HepG2 (cell line): ENCODE measurements around the gene TJP2. TPM values are rescaled to one million over a fixed set of nuclear protein-coding genes. Genes with fewer than 3 reads are reported as not detected.

Experiments used
- ATAC-seq: fragments of 200-7000 bp; cut with Tn5 transposase; 3 replicates; pipeline ENCODE4 v1.9.1; 2020; ENCODE audit warnings: mild to moderate bottlenecking, moderate library complexity
- BruUV-seq: library from RNA; stranded (reverse); fragments of 400-500 nt; replicated peaks from 2 replicates; lab custom pipeline; 2021; lab: Mats Ljungman, UMichigan
- CTCF ChIA-PET: fragments of 300-600 bp; formaldehyde crosslinking; extraction: SDS; loops from one replicate; lab custom pipeline; 2021; ENCODE audit warnings: low total read pairs, inconsistent platforms, low intra/inter-chr PET ratio; lab: Yijun Ruan, JAX
- POLR2A ChIA-PET: fragments of 350-600 bp; sonication (Branson Sonifier 250); formaldehyde crosslinking; loops from one replicate; lab custom pipeline; 2020; ENCODE audit warnings: antibody characterized with exemption, inconsistent platforms; lab: Yijun Ruan, JAX
- DNase-seq: peaks from one replicate; pipeline ENCODE4 v3.0.0-alpha.2; 2015; ENCODE audit warnings: low spot score
- FAIRE-seq: peaks from 3 replicates; lab custom pipeline; 2011; peaks lifted over from hg19 to GRCh38; lab: Jason Lieb, UNC
- H2AFZ ChIP-seq: one replicate; pipeline ENCODE4 v1.6.1; 2011; ENCODE audit warnings: low read length, inconsistent platforms
- H3K27ac ChIP-seq: fragments of 300-600 bp; 3 replicates; pipeline ENCODE4 v1.8.0; 2011; ENCODE audit warnings: mixed run types, mild to moderate bottlenecking, mixed read lengths, low read length, inconsistent platforms; ENCODE audit not compliant: insufficient read depth; ENCODE audit errors: extremely low read length
- H3K27me3 ChIP-seq, 2 experiments: fragments of 200-600 bp in 1 of 2; 2 replicates in 1 of 2; 3 replicates in 1 of 2; pipeline versions ENCODE4 v1.6.0 to v1.8.0; 2011; ENCODE audit warnings: low read length in 2 of 2, mild to moderate bottlenecking in 2 of 2, moderate library complexity in 2 of 2, inconsistent platforms in 1 of 2; ENCODE audit not compliant: insufficient read depth in 2 of 2, control insufficient read depth in 1 of 2
- H3K36me3 ChIP-seq, 2 experiments: fragments of 200-600 bp in 1 of 2; replicated peaks in 1 of 2; 2 replicates in 1 of 2; 3 replicates in 1 of 2; pipeline versions ENCODE4 v1.5.1 to v1.8.0; 2011; ENCODE audit warnings: low read length in 2 of 2, inconsistent platforms in 1 of 2; ENCODE audit not compliant: insufficient read depth in 2 of 2, control insufficient read depth in 1 of 2
- H3K4me1 ChIP-seq: 2 replicates; pipeline ENCODE4 v1.5.1; 2012; ENCODE audit warnings: low read length, inconsistent platforms; ENCODE audit not compliant: insufficient read depth
- H3K4me2 ChIP-seq: 2 replicates; pipeline ENCODE4 v1.6.0; 2011; ENCODE audit warnings: low read depth, low read length, inconsistent platforms
- H3K4me3 ChIP-seq, 3 experiments: fragments of 200-600 bp in 1 of 3; sonication (generic), shearing (Covaris generic) in 1 of 3; replicated peaks in 1 of 3; 2 replicates each; pipeline ENCODE4 v1.5.1; 2011 to 2016; ENCODE audit warnings: low read length in 3 of 3, inconsistent platforms in 2 of 3, low read depth in 2 of 3, mild to moderate bottlenecking in 2 of 3, control low read depth in 1 of 3, mixed read lengths in 1 of 3; ENCODE audit not compliant: insufficient read depth in 1 of 3
- H3K79me2 ChIP-seq: one replicate; pipeline ENCODE4 v1.6.1; 2011; ENCODE audit warnings: low read length, inconsistent platforms; ENCODE audit not compliant: insufficient read depth
- H3K9ac ChIP-seq: 2 replicates; pipeline ENCODE4 v1.6.0; 2011; ENCODE audit warnings: mild to moderate bottlenecking, low read depth, low read length, inconsistent platforms; ENCODE audit not compliant: insufficient read depth
- H3K9me3 ChIP-seq: 2 replicates; pipeline ENCODE4 v1.5.1; 2012; ENCODE audit warnings: mild to moderate bottlenecking, low read length
- H4K20me1 ChIP-seq: 2 replicates; pipeline ENCODE4 v1.6.0; 2011; ENCODE audit warnings: inconsistent platforms, mild to moderate bottlenecking, low read length, moderate library complexity; ENCODE audit not compliant: insufficient read depth
- GATA4 ChIP-seq: sonication (generic); IDR thresholded peaks from 2 replicates; pipeline ENCODE4 v1.6.1; 2016; ENCODE audit warnings: antibody characterized with exemption, low read depth, borderline replicate concordance
- WGBS: methylation state at CpG from one replicate; pipeline ENCODE4 v1.1.6; 2017; ENCODE audit warnings: low lambda C conversion rate; 5-methylcytosine and 5-hydroxymethylcytosine counted together
- in situ Hi-C: cut with HindIII; loops from 2 replicates; pipeline ENCODE4 v1.10.0; 2017; ENCODE audit warnings: low pct_unique_long_range_greater_than_20kb; ENCODE audit not compliant: extremely low pct_ligation_motif_present
- intact Hi-C: fragments of 100-400 bp; cut with micrococcal nuclease; formaldehyde crosslinking; loops from one replicate; pipeline ENCODE4 v1.10.0; 2022; ENCODE audit not compliant: unreplicated experiment
- polyA plus RNA-seq, 8 experiments: library from polyadenylated mRNA; depleted of rRNA in 3 of 8; stranded (reverse) in 7 of 8; unstranded in 1 of 8; fragments of >200 nt; fragmentation: Illumina TruSeq in 4 of 8; extraction: Trizol in 4 of 8; gene quantifications; 2 replicates each; pipeline versions ENCODE4 v1.2.1 to v1.2.3, GENCODE V29; 2011 to 2016; ENCODE audit warnings: low read depth in 4 of 8, missing spikeins in 1 of 8, mixed read lengths in 1 of 8; ENCODE audit not compliant: insufficient read depth in 1 of 8
- total RNA-seq, 5 experiments: library from RNA; depleted of rRNA; stranded (reverse); fragments of >200 nt; fragmentation: Illumina TruSeq; extraction: Trizol; gene quantifications; 2 replicates each; pipeline ENCODE4 v1.2.3, GENCODE V29; 2016; ENCODE audit warnings: low read depth in 1 of 5
- TF ChIP-seq, protein P1 (sequence below): sonication (generic); formaldehyde crosslinking; IDR thresholded peaks from 2 replicates; pipeline ENCODE4 v1.5.0; 2020; ENCODE audit warnings: mild to moderate bottlenecking, missing genetic modification reagents
- TF ChIP-seq, protein P2 (sequence below): sonication (generic); formaldehyde crosslinking; IDR thresholded peaks from 2 replicates; pipeline ENCODE4 v1.5.0; 2020; ENCODE audit warnings: mild to moderate bottlenecking, missing genetic modification reagents, moderate library complexity
- TF ChIP-seq, protein P3 (sequence below): sonication (generic); formaldehyde crosslinking; conservative IDR thresholded peaks from 2 replicates; pipeline ENCODE4 v1.8.1; 2023; ENCODE audit warnings: missing genetic modification reagents

Gene TJP2
- total and polyA plus RNA-seq, 2 of the 13 experiments (the other 11 are each of a cell fraction or from before 2014, with no cell fraction given) = 109 to 110 TPM

DNA sequence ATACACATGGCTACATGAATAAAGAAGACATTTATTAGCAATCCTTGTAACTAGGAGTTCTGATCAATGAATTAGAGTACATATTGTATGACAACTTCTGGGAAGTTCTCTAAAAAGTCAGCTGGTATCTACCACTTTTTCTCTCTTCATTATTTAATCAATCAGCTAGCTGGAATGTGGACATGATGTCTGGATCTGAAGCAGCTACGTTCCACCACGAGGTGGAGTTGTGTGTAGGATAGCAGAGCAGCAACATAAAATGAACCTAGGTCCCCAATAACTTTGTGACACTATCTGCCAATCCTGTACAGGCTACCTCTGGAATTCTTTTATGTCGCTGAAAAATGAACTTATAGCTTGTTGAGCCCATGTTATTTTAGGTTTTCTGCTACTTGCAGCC is 118.0 kb downstream of the TJP2 start:
- DNase-seq = peak; percentile 10
- in situ Hi-C loops (no loop called here), intact Hi-C loops (no loop called here)
- Histone ChIP-seq H3K4me3 (no peak overlapping the region), H4K20me1 (no peaks in the 10 kb centered on the region), H3K36me3 (no peaks in the 10 kb centered on the region), H3K4me1 (no peaks in the 10 kb centered on the region), H3K27ac (no peak overlapping the region), H3K9ac (no peak overlapping the region), H3K4me2 (no peak overlapping the region), H3K27me3 (peaks cover 0 to 7% of the 10 kb centered on the region in 2 experiments; a peak in 2 of 5 replicates), H2AFZ (no peak overlapping the region), H3K9me3 (no peaks in the 10 kb centered on the region), H3K79me2 (no peaks in the 10 kb centered on the region)
- CTCF ChIA-PET = no interaction called here
- TF ChIP-seq, protein P1, sequence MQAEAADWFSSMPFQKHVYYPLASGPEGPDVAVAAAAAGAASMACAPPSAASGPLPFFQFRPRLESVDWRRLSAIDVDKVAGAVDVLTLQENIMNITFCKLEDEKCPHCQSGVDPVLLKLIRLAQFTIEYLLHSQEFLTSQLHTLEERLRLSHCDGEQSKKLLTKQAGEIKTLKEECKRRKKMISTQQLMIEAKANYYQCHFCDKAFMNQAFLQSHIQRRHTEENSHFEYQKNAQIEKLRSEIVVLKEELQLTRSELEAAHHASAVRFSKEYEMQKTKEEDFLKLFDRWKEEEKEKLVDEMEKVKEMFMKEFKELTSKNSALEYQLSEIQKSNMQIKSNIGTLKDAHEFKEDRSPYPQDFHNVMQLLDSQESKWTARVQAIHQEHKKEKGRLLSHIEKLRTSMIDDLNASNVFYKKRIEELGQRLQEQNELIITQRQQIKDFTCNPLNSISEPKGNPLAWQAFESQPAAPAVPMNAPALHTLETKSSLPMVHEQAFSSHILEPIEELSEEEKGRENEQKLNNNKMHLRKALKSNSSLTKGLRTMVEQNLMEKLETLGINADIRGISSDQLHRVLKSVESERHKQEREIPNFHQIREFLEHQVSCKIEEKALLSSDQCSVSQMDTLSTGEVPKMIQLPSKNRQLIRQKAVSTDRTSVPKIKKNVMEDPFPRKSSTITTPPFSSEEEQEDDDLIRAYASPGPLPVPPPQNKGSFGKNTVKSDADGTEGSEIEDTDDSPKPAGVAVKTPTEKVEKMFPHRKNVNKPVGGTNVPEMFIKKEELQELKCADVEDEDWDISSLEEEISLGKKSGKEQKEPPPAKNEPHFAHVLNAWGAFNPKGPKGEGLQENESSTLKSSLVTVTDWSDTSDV (CRISPR knock-in tag) = no peak
- TF ChIP-seq, protein P2, sequence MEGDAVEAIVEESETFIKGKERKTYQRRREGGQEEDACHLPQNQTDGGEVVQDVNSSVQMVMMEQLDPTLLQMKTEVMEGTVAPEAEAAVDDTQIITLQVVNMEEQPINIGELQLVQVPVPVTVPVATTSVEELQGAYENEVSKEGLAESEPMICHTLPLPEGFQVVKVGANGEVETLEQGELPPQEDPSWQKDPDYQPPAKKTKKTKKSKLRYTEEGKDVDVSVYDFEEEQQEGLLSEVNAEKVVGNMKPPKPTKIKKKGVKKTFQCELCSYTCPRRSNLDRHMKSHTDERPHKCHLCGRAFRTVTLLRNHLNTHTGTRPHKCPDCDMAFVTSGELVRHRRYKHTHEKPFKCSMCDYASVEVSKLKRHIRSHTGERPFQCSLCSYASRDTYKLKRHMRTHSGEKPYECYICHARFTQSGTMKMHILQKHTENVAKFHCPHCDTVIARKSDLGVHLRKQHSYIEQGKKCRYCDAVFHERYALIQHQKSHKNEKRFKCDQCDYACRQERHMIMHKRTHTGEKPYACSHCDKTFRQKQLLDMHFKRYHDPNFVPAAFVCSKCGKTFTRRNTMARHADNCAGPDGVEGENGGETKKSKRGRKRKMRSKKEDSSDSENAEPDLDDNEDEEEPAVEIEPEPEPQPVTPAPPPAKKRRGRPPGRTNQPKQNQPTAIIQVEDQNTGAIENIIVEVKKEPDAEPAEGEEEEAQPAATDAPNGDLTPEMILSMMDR (CRISPR knock-in tag) = peak; percentile 33
- TF ChIP-seq, protein P3, sequence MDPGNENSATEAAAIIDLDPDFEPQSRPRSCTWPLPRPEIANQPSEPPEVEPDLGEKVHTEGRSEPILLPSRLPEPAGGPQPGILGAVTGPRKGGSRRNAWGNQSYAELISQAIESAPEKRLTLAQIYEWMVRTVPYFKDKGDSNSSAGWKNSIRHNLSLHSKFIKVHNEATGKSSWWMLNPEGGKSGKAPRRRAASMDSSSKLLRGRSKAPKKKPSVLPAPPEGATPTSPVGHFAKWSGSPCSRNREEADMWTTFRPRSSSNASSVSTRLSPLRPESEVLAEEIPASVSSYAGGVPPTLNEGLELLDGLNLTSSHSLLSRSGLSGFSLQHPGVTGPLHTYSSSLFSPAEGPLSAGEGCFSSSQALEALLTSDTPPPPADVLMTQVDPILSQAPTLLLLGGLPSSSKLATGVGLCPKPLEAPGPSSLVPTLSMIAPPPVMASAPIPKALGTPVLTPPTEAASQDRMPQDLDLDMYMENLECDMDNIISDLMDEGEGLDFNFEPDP (CRISPR knock-in tag) = no peak
- TF ChIP-seq GATA4 = no peak
- WGBS = 13% methylated on average over 3 of the region's 3 CpGs
- FAIRE-seq = no peak
- no TSS peak for BruUV-seq
- ATAC-seq = peak; percentile 61; the same call in 2 of the 3 replicates
- POLR2A ChIA-PET = no interaction called here
